Loucy (cell line): Measurements from ENCODE around the gene MRPS35.

Source experiments
- H2AFZ ChIP-seq: fragments of 200-600 bp; sonication (generic); 2 replicates; pipeline ENCODE4 v1.6.0; 2016; ENCODE audit warnings: antibody characterized with exemption, mild to moderate bottlenecking, low read length, moderate library complexity
- H3F3A ChIP-seq: fragments of 200-600 bp; 2 replicates; pipeline ENCODE4 v1.6.0; 2016; ENCODE audit warnings: antibody characterized with exemption, low read depth, mild to moderate bottlenecking
- H3K27me3 ChIP-seq: fragments of 200-600 bp; sonication (generic); 2 replicates; pipeline ENCODE4 v1.6.1; 2014; ENCODE audit warnings: low read length, mild to moderate bottlenecking; ENCODE audit not compliant: insufficient read depth, poor library complexity, severe bottlenecking
- H3K36me3 ChIP-seq: fragments of 200-600 bp; sonication (generic); 2 replicates; pipeline ENCODE4 v1.6.1; 2016; ENCODE audit warnings: low read length; ENCODE audit not compliant: insufficient read depth
- H3K4me1 ChIP-seq: fragments of 200-600 bp; sonication (generic); 2 replicates; pipeline ENCODE4 v1.5.1; 2014; ENCODE audit warnings: low read length, mild to moderate bottlenecking; ENCODE audit not compliant: insufficient read depth, poor library complexity, severe bottlenecking
- H3K4me2 ChIP-seq: fragments of 200-600 bp; sonication (generic); 2 replicates; pipeline ENCODE4 v1.6.0; 2014; ENCODE audit warnings: antibody characterized with exemption, low read length, low read depth, mild to moderate bottlenecking; ENCODE audit not compliant: poor library complexity, severe bottlenecking
- H3K4me3 ChIP-seq: fragments of 200-600 bp; sonication (generic); 2 replicates; pipeline ENCODE4 v1.5.1; 2014; ENCODE audit warnings: low read length, mild to moderate bottlenecking, mixed read lengths; ENCODE audit not compliant: poor library complexity, severe bottlenecking
- H3K79me2 ChIP-seq: fragments of 200-600 bp; sonication (generic); 2 replicates; pipeline ENCODE4 v1.6.1; 2014; ENCODE audit warnings: low read length; ENCODE audit not compliant: insufficient read depth
- H3K9ac ChIP-seq: fragments of 200-600 bp; sonication (generic); 2 replicates; pipeline ENCODE4 v1.6.0; 2014; ENCODE audit warnings: mild to moderate bottlenecking, low read depth, low read length, moderate library complexity; ENCODE audit not compliant: poor library complexity, severe bottlenecking
- H3K9me2 ChIP-seq: fragments of 200-600 bp; sonication (generic); replicated peaks from 2 replicates; pipeline ENCODE4 v1.6.1; 2016; ENCODE audit warnings: low read depth, low read length, mixed read lengths
- H3K9me3 ChIP-seq: fragments of 200-600 bp; sonication (generic); 2 replicates; pipeline ENCODE4 v1.6.1; 2014; ENCODE audit warnings: mild to moderate bottlenecking, antibody characterized with exemption, low read length, low read depth; ENCODE audit not compliant: insufficient read depth
- H4K20me1 ChIP-seq: fragments of 200-600 bp; sonication (generic); 2 replicates; pipeline ENCODE4 v1.6.0; 2014; ENCODE audit warnings: antibody characterized with exemption, low read length, mild to moderate bottlenecking; ENCODE audit not compliant: insufficient read depth, poor library complexity, severe bottlenecking
- EZH2phosphoT487 ChIP-seq: fragments of 200-600 bp; IDR thresholded peaks from 2 replicates; pipeline ENCODE4 v1.6.1; 2018; ENCODE audit warnings: antibody characterized with exemption, mild to moderate bottlenecking, moderate library complexity, borderline replicate concordance
- TF ChIP-seq, protein P1 (sequence below): fragments of 200-600 bp; sonication (generic); conservative IDR thresholded peaks from 2 replicates; pipeline ENCODE4 v1.5.1; 2014; ENCODE audit warnings: mild to moderate bottlenecking, antibody characterized with exemption, low read length

The MRPS35 gene

DNA sequence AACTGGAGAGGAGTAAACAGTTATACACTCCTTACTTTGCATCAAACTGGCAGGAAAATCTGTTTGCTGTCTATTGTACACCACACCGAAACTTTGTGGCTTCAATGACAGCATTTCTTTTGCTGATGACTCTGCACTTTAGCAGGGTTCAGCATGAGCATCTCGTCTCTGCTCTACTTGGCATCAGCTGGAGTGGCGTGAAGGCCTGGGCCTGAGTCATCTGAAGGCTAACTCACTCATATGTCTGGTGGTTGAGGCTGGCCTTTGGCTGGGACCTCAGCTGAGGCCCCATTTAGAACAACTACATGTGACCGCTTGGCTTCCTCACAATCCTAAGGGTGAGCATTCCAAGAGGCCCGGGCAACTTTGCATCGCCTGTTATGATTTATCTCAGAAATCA lies 43.1 kb upstream of the MRPS35 start:
- Histone ChIP-seq H3K9me3 (no peaks in the 10 kb centered on the region), H3F3A (no peaks in the 10 kb centered on the region), H3K9ac (no peak overlapping the region), H3K4me1 (no peaks in the 10 kb centered on the region), H3K4me2 (no peak overlapping the region), H4K20me1 (no peaks in the 10 kb centered on the region), H3K27me3 (no peaks in the 10 kb centered on the region), H3K36me3 (no peaks in the 10 kb centered on the region), H2AFZ (no peak overlapping the region), H3K9me2 (no peaks in the 10 kb centered on the region), H3K4me3 (no peak overlapping the region), H3K79me2 (no peaks in the 10 kb centered on the region)
- TF ChIP-seq, protein P1, sequence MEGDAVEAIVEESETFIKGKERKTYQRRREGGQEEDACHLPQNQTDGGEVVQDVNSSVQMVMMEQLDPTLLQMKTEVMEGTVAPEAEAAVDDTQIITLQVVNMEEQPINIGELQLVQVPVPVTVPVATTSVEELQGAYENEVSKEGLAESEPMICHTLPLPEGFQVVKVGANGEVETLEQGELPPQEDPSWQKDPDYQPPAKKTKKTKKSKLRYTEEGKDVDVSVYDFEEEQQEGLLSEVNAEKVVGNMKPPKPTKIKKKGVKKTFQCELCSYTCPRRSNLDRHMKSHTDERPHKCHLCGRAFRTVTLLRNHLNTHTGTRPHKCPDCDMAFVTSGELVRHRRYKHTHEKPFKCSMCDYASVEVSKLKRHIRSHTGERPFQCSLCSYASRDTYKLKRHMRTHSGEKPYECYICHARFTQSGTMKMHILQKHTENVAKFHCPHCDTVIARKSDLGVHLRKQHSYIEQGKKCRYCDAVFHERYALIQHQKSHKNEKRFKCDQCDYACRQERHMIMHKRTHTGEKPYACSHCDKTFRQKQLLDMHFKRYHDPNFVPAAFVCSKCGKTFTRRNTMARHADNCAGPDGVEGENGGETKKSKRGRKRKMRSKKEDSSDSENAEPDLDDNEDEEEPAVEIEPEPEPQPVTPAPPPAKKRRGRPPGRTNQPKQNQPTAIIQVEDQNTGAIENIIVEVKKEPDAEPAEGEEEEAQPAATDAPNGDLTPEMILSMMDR = no peak
- TF ChIP-seq EZH2phosphoT487 = no peak

DNA sequence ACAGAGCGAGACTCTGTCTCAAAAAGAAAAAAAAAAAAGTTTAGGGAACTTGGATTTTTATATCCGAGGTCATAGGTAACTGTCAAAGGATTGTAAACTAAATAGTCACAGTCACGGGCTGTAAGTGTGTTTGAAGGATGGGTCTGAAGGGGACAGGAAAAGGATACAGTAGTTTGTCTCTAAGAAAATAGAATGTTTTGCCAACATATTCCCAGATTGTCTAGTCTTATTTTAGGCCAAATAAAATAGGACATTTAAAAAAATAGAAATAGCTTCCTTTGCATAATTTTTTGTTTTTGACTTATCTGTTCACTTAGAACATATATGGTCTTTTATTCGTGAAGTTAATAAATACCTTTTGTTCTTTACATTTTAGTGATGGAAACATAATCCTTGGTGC lies 38.6 kb upstream of the MRPS35 start:
- no peaks in the 10 kb centered on the region for H4K20me1 ChIP-seq
- no peak overlapping the region for H3K9ac ChIP-seq
- H3K9me2 ChIP-seq = no peaks in the 10 kb centered on the region
- H2AFZ ChIP-seq = no peak overlapping the region
- no peaks in the 10 kb centered on the region for H3K27me3 ChIP-seq
- H3K9me3 ChIP-seq = no peaks in the 10 kb centered on the region
- TF ChIP-seq, protein P1 = no peak
- TF ChIP-seq EZH2phosphoT487 = no peak
- H3K4me3 ChIP-seq = no peak overlapping the region
- no peak overlapping the region for H3K4me2 ChIP-seq
- no peaks in the 10 kb centered on the region for H3K4me1 ChIP-seq
- H3F3A ChIP-seq = no peaks in the 10 kb centered on the region
- no peaks in the 10 kb centered on the region for H3K79me2 ChIP-seq
- peaks cover 3% of the 10 kb centered on the region; the same call in 1 of the 2 replicates for H3K36me3 ChIP-seq

DNA sequence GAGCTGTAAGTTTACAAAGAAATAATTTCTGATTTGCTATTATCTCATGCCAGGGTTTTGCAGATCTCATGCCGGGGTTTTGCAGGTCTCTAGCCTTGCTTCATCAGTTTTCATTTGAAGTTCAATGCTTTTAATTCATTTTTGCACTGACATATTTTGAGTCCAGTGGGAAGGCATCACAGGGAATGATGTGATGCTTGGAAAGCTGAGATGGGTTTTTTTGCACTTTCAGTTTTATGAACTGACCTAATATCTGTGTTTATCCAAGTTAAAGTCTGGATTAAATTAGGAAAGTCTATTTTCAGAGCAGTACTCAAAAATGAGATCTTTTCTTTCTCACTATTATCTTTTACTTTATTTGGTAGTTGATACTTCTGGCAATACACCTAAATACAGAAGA lies 38.0 kb upstream of the MRPS35 start:
- H3K36me3 ChIP-seq = peaks cover 3% of the 10 kb centered on the region; the same call in 1 of the 2 replicates
- no peak overlapping the region for H3K9ac ChIP-seq
- H3F3A ChIP-seq = no peaks in the 10 kb centered on the region
- no peaks in the 10 kb centered on the region for H3K9me2 ChIP-seq
- H3K4me3 ChIP-seq = no peak overlapping the region
- H4K20me1 ChIP-seq = no peaks in the 10 kb centered on the region
- no peak overlapping the region for H2AFZ ChIP-seq
- TF ChIP-seq, protein P1 = no peak
- no peak for TF ChIP-seq EZH2phosphoT487
- H3K4me1 ChIP-seq = no peaks in the 10 kb centered on the region
- no peaks in the 10 kb centered on the region for H3K9me3 ChIP-seq
- no peaks in the 10 kb centered on the region for H3K27me3 ChIP-seq
- H3K4me2 ChIP-seq = no peak overlapping the region
- H3K79me2 ChIP-seq = no peaks in the 10 kb centered on the region
